ENCODE data around the gene NDUFS7. TPM values are rescaled to one million over a fixed set of nuclear protein-coding genes. Genes with fewer than 3 reads are reported as not detected.

The NDUFS7 gene
- total RNA-seq, 1 donor from 2014 or later, result 71.7 TPM

DNA sequence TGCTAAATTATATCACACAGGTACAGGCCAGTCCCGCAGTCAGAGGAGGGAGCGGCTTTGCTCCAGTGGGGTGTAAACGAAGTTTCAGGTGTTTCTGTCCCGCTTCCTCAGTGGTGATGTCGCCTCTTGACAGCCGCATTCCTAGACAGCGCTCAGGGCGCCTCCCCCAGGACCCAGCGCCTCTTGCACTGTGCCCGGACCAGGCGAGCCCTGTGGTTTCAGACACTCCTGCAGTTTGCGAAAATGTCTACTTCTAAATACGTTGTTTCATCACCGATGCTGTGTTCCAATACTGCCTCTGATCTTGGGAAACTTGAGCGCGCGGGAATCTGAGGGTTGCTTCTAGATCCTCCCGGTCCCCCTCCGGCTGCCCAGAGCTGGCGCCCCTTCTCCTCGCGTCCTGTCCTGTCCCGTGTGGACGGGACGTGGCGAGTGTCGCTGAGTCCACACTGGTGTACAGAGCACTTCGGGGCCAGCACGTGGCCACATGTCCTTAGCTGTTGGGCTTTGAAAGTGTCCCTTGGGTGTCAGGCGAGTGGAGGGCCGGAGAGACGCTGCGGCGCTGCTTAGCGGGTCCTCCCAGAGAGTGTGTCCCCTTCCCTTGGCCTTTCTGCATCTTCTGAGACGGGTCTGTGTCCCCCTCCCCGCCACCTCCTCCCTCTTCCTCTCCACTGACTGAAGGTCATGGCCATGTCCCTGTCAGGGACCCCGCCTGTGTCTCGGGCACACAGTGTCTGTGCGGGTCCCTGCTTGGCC, 39.9 kb downstream of the NDUFS7 start:
- H3K4me3 Mint-ChIP-seq (ENCODE audit: unreplicated experiment), result no peak overlapping the region
- peaks cover 3% of the 10 kb centered on the region for H3K4me1 Mint-ChIP-seq (ENCODE audit: unreplicated experiment)
- H3K9me3 Mint-ChIP-seq (ENCODE audit: unreplicated experiment), result no peaks in the 10 kb centered on the region
- H3K27ac Mint-ChIP-seq (ENCODE audit: unreplicated experiment), result no peak overlapping the region
- no peak for DNase-seq (ENCODE audit: extremely low spot score, unreplicated experiment)
- TF ChIP-seq, protein P1, sequence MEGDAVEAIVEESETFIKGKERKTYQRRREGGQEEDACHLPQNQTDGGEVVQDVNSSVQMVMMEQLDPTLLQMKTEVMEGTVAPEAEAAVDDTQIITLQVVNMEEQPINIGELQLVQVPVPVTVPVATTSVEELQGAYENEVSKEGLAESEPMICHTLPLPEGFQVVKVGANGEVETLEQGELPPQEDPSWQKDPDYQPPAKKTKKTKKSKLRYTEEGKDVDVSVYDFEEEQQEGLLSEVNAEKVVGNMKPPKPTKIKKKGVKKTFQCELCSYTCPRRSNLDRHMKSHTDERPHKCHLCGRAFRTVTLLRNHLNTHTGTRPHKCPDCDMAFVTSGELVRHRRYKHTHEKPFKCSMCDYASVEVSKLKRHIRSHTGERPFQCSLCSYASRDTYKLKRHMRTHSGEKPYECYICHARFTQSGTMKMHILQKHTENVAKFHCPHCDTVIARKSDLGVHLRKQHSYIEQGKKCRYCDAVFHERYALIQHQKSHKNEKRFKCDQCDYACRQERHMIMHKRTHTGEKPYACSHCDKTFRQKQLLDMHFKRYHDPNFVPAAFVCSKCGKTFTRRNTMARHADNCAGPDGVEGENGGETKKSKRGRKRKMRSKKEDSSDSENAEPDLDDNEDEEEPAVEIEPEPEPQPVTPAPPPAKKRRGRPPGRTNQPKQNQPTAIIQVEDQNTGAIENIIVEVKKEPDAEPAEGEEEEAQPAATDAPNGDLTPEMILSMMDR (IDR thresholded peaks at IDR 0.05), result no peak
- H3K36me3 Mint-ChIP-seq (ENCODE audit: unreplicated experiment), result peaks cover 25% of the 10 kb centered on the region
- H3K27me3 Mint-ChIP-seq (ENCODE audit: unreplicated experiment), result no peaks in the 10 kb centered on the region

DNA sequence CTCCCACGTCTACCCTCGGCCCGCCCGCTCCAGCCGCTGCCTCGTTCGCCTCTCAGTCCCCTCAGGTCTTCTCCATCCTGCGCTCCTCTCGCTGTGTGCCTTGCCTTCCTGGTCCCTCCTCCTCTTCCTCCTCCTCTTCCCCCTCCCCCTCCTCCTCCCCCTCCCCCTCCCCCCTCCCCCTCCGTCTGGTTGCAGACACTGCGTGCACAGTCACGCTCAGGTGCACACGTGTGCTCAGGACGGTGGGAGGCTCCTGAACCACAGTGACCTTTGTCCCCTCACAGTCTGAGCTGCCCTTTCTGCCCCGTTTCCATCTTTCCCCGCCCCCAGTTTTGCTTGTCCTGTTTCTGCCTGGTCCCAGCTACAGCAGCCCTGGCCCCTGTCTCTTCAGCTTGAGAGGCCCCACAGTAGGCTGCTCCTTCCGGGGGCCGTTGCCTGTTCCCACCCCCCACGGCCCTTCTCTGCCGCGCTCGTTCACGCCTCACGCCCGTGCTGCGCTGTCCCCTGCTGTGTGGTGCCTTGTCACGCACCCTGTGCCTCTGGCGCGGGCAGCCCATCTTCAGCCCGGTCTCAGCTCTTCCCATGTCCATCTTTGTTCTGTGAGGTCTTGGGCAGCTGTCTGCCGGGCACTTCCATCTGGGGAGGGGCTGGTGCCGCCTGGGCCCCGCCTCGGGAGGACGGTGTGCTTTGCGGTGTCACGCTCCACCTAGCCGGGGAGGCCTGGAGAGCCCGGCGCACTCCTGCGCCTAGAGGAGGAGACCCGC, 40.7 kb downstream of the NDUFS7 start:
- H3K27ac Mint-ChIP-seq (ENCODE audit: unreplicated experiment), result no peak overlapping the region
- H3K36me3 Mint-ChIP-seq (ENCODE audit: unreplicated experiment), result peaks cover 23% of the 10 kb centered on the region
- H3K9me3 Mint-ChIP-seq (ENCODE audit: unreplicated experiment), result no peaks in the 10 kb centered on the region
- TF ChIP-seq, protein P1 (IDR thresholded peaks at IDR 0.05), result no peak
- no peaks in the 10 kb centered on the region for H3K27me3 Mint-ChIP-seq (ENCODE audit: unreplicated experiment)
- no peaks in the 10 kb centered on the region for H3K4me1 Mint-ChIP-seq (ENCODE audit: unreplicated experiment)
- no peak for DNase-seq (ENCODE audit: extremely low spot score, unreplicated experiment)
- no peak overlapping the region for H3K4me3 Mint-ChIP-seq (ENCODE audit: unreplicated experiment)

DNA sequence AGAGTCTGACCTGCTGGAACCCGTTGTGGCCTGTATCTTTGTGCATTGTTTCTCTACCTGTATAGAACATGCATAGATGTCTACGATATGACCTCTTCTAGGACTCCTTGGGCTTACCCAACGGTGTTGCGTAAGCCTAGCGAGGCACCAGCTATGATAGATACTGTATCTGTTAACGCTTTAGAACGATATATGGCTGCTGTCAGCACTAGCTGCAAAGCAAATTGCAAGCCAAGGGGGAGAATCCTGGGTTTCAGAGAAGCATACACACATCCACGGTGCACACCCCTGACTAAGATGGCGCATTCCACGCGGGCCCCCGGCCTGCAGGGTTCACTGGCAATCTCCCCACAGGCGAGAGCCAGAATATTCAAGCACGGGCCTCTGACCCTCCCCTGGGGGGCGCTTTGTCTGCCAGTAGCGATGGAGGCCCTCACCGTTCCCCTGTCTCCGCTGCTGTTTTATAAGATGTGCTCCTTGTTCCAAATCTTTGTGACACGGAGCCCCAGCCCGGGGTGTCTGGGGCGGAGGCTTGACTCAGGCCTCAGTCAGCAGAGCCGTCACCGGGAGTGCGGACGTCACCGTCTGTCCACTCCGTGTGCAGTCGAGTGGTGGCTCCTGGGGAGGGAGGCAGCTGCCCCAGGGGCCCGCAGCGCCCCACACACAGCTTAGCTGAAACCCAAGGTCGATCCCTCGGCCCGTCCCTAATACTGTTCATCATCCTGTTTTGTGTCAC, 41.6 kb downstream of the NDUFS7 start:
- Mint-ChIP-seq H3K36me3 (ENCODE audit: unreplicated experiment) (peaks cover 22% of the 10 kb centered on the region), H3K4me1 (ENCODE audit: unreplicated experiment) (no peaks in the 10 kb centered on the region), H3K4me3 (ENCODE audit: unreplicated experiment) (no peak overlapping the region), H3K27ac (ENCODE audit: unreplicated experiment) (no peak overlapping the region), H3K27me3 (ENCODE audit: unreplicated experiment) (no peaks in the 10 kb centered on the region), H3K9me3 (ENCODE audit: unreplicated experiment) (no peaks in the 10 kb centered on the region)
- TF ChIP-seq, protein P1 (IDR thresholded peaks at IDR 0.05), result no peak
- DNase-seq (ENCODE audit: extremely low spot score, unreplicated experiment), result no peak

DNA sequence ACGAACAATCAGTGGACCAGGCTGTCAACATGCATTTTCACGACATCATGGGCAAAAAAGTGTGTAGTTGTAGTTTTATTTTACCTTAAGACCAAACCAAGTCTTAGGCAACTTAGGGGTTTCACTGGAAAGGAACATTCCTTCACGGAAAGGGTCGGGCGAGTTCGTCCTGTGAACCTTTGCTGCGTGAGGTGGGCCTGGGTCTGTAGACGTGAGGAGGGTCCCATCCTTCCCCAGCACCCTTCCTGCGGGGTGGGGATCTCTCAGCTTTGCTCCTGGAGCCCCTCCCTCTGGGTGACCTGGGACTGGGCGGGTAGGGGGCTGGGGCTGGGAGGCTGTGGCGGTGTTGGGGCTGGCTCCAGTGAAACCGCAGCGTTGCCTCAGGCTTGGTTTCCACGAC, 42.2 kb downstream of the NDUFS7 start:
- peaks cover 18% of the 10 kb centered on the region for H3K36me3 Mint-ChIP-seq (ENCODE audit: unreplicated experiment)
- TF ChIP-seq, protein P1 (IDR thresholded peaks at IDR 0.05), result no peak
- no peaks in the 10 kb centered on the region for H3K4me1 Mint-ChIP-seq (ENCODE audit: unreplicated experiment)
- H3K9me3 Mint-ChIP-seq (ENCODE audit: unreplicated experiment), result no peaks in the 10 kb centered on the region
- no peak for DNase-seq (ENCODE audit: extremely low spot score, unreplicated experiment)
- H3K27me3 Mint-ChIP-seq (ENCODE audit: unreplicated experiment), result no peaks in the 10 kb centered on the region
- no peak overlapping the region for H3K4me3 Mint-ChIP-seq (ENCODE audit: unreplicated experiment)
- H3K27ac Mint-ChIP-seq (ENCODE audit: unreplicated experiment), result no peak overlapping the region

DNA sequence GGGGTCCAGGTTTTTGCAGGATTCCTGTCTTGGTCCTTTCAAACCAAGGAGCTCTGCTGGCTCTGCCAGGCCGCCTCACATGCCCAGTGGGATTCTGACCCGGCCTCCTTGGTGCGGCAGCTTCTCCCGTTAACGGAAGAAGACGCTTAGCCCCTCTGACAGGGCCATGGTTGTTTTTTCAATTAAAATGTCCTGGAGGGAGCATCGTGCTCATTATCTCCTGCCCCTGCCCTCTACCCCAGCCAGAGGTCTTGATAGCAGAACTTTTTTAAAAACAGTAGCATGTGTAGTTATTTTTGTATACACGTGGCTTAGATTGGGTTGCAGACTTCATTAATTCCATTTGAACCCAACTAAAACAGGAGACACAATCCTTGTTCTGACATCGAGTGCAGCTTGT, 43.0 kb downstream of the NDUFS7 start:
- no peak for DNase-seq (ENCODE audit: extremely low spot score, unreplicated experiment)
- TF ChIP-seq, protein P1 (IDR thresholded peaks at IDR 0.05), result no peak
- no peak overlapping the region for H3K27ac Mint-ChIP-seq (ENCODE audit: unreplicated experiment)
- H3K4me3 Mint-ChIP-seq (ENCODE audit: unreplicated experiment), result no peak overlapping the region
- H3K27me3 Mint-ChIP-seq (ENCODE audit: unreplicated experiment), result no peaks in the 10 kb centered on the region
- no peaks in the 10 kb centered on the region for H3K4me1 Mint-ChIP-seq (ENCODE audit: unreplicated experiment)
- H3K36me3 Mint-ChIP-seq (ENCODE audit: unreplicated experiment), result peaks cover 17% of the 10 kb centered on the region
- no peaks in the 10 kb centered on the region for H3K9me3 Mint-ChIP-seq (ENCODE audit: unreplicated experiment)

Measured in osteocyte (in vitro differentiated cells).